NCI-H748 (cell line): Measurements from ENCODE around the gene ERFL.
A peak's percentile ranks its signal among the peaks of the same experiment; 100 is the strongest.

ENCODE experiments used
- DNase-seq: peaks from one replicate; lab custom pipeline; 2025; ENCODE audit not compliant: unreplicated experiment; lab: John Stamatoyannopoulos, UW

Gene ERFL

GRCh38 chr19:41901707-41902360 lies 26.4 kb downstream of the ERFL start:
- no peak for DNase-seq

DNA sequence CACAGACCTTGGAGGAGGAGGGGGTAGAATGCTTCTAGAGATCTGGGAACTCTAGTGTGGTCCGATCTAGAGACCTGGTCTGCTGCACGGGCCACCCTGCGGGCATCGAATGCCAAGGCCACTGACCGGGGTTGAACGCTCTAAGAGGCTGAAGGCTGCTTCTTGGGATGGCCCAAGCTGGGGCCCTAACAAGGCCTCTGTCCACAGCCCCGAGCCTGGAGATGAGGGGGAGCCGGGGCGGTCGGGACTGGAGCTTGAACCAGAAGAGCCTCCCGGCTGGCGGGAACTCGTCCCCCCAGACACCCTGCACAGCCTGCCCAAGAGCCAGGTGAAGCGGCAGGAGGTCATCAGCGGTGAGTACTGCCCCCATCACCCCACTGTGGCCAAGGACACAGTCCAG lies 30.0 kb downstream of the ERFL start:
- DNase-seq = no peak

DNA sequence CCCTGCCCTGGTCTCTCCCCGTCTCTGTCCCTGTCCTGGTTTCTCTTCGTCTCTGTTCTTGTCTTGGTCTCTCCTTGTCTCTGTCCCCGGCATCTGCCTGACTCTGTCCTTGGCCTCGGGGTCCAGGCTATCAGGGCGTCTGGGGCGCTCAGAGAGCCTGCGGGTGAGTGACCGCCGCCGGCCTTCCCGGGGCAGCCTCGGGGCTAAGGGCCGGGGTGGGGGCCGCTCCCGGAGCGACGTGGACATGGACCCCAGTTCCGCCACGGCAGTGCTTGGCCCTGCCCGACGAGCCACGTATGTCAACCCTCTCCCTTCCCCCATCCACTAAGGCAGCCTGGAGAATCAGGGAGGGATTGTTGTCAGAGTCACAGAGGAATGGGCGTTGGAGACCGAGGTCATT lies 30.4 kb downstream of the ERFL start:
- DNase-seq = no peak

GRCh38 chr19:41897181-41897580 lies 31.1 kb downstream of the ERFL start:
- DNase-seq = no peak

GRCh38 chr19:41896581-41896942 lies 31.7 kb downstream of the ERFL start:
- no peak for DNase-seq

DNA sequence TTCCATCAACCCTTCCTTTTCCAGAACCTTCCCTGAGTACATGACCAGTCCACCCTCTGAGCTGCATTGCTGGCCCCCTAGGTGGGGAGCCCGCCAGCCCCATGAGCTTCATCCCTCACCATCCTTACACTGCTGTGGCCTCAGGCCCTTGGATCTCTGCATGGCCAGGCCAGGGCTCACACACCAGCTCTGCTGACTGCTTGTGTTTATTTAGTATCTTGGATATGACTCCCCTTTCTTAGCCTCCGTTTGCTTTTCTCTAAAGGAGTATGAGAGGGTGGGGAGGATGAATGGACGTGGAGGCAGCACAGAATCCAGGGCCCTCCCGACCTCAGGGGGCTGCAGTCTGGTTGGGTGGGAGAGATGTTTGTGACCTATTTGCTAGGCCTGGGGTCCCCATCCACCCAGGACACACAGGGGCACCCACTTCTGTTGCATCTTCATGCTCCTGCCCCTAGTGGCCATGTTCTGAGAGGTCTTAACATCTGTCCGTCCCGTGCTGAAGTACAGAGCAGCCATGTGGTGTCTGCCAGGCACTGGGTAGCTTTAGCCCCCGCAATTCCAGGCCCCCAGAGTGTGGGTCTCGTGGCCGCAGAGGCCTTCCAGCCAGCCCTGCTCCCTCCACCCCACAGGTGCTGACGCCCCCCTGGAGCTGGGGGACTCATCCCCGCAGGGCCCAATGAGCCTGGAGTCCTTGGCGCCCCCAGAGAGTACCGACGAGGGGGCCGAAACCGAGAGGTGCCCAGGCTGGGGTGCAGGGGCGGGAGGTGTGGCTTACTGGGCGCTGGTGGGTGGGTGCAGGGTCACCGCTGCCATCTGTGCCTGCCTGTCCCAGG lies 32.3 kb downstream of the ERFL start:
- no peak for DNase-seq

DNA sequence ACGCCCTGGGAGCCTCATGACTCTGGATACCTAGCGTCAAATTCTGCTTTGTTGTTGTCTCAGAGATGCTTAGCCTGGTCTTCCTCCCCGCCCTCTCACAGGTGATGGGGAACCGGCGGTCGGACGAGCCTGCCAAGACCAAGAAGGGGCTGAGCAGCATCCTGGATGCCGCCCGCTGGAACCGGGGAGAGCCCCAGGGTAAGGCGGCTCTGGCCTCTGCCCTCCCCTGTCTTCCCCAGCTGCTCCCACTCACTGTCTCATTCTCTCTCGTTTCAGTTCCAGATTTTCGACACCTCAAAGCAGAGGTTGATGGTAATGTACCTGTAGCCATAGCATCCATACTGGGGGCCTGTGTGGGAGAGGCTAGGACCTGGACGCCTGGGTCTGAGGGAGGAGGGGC lies 33.9 kb downstream of the ERFL start:
- DNase-seq = no peak

DNA sequence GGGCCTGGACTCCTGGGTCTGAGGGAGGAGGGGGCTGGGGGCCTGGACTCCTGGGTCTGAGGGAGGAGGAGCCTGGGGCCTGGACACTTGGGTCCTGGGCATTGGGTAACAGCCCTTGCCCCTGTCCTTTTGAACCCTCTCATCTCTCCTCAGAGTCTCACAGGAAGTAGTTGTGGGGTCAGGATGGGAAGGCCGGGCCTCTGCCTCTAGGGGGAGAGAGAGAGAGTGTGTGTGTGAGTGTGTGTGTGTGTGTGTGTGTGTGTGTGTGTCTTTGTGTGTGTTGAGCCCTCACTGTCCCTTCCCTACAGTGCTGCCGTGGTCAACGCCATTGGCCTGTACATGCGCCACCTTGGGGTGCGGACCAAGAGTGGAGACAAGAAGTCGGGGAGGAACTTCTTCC lies 34.4 kb downstream of the ERFL start:
- no peak for DNase-seq

GRCh38 chr19:41892173-41892902 lies 35.9 kb downstream of the ERFL start:
- DNase-seq = no peak

GRCh38 chr19:41890936-41891335 lies 37.3 kb downstream of the ERFL start:
- no peak for DNase-seq

GRCh38 chr19:41889896-41890295 lies 38.4 kb downstream of the ERFL start:
- no peak for DNase-seq

DNA sequence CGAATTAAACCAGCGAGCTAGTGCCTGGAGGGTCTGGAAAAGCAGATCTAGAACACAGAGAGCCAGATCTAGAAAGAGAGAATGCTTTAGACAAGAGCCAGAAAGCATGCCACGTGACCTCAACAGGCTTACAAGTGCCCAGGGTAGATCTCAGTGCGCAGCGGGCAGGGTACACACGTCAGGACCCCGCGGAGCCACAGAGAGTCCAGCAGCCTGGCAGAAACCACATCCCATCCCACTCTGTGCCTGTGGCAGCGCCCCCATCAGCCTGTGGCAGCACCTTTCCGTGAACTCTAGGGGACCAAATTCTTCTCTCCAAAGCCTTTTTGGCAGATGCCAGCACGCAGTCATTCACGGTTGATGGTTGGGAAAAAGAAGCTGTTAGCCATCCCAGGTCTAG lies 39.3 kb downstream of the ERFL start:
- no peak for DNase-seq

DNA sequence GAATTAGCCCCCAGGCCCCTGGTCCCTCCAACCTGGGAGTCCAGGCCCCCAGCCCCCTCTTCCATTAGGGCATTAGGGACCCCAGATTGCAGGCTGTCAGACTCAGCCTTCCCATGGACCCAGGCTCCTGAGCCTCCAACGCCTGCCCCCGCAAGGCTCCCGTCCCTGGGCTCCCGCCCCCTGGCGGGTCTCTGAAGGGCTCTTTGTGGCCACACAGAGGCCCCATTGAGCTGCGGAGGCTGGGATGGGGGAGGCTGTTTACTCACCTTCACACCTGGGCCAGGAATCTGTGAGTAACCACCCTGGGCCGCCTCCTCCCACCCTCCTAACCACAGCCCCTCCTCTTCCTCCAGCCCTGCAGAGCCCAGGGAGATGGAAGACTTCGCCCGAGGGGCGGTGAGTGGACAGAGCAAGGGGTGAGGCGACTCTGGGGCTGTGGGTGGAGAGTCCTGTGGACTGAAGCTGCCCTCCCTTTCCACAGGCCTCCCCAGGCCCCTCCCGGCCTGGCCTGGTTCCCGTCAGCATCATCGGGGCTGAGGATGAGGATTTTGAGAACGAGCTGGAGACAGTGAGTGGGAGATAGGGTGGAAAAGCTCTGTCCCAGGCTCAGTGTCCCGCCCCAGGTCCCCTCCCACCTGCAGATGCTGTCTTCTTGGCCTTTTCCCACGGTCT lies 40.4 kb downstream of the ERFL start:
- peak; percentile 47 for DNase-seq

DNA sequence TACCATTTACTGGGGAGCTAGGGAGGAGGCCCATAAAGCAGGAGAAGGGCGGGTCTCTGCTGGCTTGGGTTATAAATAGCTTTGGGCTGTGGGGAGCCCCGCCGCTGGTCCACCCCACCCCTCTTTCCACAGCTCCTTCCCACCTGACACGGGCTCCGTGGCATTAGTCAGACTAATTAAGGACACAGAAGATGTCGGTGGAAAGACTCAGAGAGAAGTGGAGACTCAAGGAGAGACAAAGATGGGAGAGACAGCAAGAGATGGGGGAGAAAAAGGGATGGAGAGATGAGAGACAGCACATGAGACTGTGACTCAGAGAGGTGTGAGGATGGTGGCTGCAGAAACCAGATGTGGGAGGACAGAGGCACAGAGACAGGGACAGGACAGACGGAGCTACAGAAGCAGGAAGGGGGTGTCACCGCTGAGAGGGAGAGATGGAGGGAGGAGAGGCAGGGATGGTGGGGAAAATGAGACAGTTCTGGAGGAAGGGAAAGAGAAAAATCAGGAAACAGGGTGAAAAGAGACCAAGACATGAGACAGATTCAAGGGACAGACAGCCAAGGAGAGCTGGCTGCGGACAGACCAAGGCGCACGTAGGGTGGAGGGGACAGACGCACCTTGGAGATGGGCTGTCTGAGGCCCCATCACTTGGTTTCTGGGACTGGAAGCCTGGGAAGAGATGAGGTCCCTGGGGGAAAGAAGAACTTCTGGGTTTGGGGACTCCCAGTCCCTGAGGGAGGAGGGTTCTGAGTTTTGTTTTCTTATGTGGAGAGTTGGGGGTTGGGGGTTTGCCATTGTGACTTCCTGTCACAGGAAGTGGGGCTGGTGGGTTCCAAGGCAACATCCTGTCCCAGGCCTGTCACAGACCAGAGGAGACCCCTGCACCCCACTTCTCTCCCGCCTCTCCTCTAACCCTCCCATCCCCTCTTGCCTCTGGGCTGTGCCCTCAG lies 41.2 kb downstream of the ERFL start:
- no peak for DNase-seq

DNA sequence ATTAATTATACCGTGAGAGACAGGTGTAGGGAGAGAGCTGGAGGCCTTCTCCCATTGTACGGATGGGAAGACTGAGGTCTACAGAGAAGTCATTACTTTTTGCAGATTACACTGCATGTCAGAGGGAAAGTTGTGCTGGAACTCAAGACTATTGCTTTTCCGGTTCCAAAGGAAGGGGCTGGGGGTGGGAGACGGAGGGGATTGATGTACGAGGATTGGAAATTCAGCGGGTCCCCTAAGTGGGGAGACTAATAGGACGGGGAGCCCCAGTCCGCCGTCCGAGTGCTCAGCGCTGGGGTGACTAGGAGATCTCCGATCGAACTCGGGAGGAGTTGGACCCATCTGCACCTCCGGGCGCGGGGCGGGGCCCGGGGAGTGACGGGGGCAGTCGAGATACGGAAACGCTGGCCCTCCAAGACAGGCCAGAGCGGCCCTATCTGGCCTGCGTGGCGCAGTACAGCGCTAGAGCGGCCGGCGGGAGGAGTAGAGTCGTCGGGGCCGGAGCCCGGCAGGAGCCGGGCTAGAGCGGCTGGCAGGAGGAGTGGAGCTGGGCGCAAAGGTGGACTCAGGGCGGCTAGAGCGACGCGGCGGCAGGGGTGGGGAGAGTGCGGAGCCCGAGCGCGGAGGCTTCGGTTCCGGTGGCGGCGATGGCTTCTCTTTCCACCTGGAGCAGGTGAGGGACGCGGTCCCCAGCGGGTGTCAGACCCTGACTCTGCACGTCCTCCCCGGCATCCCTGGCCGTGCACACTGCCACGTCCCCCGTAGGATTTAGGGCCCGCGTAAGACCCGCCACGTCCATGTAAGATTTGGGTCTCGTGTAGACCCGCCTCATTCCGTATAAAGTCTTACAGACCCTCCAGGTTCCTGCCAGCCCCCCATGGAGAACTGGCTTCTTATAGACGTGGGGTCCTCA lies 44.2 kb downstream of the ERFL start:
- DNase-seq = peak; percentile 100

- DNase-seq = no peak
Measured at GRCh38 chr19:41883463-41883820, 44.8 kb downstream of the ERFL start.

- peak; percentile 64 for DNase-seq
Measured at GRCh38 chr19:41882568-41883462, 45.4 kb downstream of the ERFL start, which contains the start of gene ARHGEF1. TSS of gene ARHGEF1 (plus strand) at chr19:41883184. CDS start at chr19:41888083, 4,899 bp downstream.

- no peak for DNase-seq
Measured at GRCh38 chr19:41880329-41880708, 47.9 kb downstream of the ERFL start.
